Testis (tissue), 3 donors: ENCODE data around the gene LRRC42. TPM values are rescaled to one million over a fixed set of nuclear protein-coding genes. Genes with fewer than 3 reads are reported as not detected.

Experiments
- DNase-seq: peaks from one replicate; pipeline ENCODE4 v3.0.0-alpha.2; 2019
- H3K27ac ChIP-seq, 2 donors: fragments of 200-600 bp; sonication (generic); one replicate each; pipeline ENCODE4 v1.5.1; 2019
- H3K27me3 ChIP-seq: fragments of 200-600 bp; sonication (generic); one replicate; pipeline ENCODE4 v1.5.1; 2019
- H3K36me3 ChIP-seq: fragments of 200-600 bp; sonication (generic); one replicate; pipeline ENCODE4 v1.5.1; 2017; ENCODE audit warnings: low read depth; ENCODE audit errors: missing control alignments
- H3K4me1 ChIP-seq: fragments of 200-600 bp; sonication (generic); one replicate; pipeline ENCODE4 v1.5.1; 2019
- H3K4me3 ChIP-seq, 2 donors: fragments of 200-600 bp; sonication (generic); one replicate each; pipeline ENCODE4 v1.5.1; 2017 to 2019
- H3K9me3 ChIP-seq: fragments of 200-600 bp; sonication (generic); one replicate; pipeline ENCODE4 v1.5.1; 2017
- CTCF ChIP-seq, 3 experiments: fragments of 450-650 bp in 2 of 3; fragments of 200-600 bp in 1 of 3; sonication (generic) in 1 of 3; IDR thresholded peaks; one replicate each; pipeline ENCODE4 v1.5.1; 2016 to 2019; ENCODE audit warnings: antibody characterized with exemption in 3 of 3, mild to moderate bottlenecking in 2 of 3, moderate library complexity in 1 of 3
- POLR2A ChIP-seq: fragments of 450-650 bp; IDR thresholded peaks from one replicate; pipeline ENCODE4 v1.6.1; 2017; ENCODE audit warnings: antibody characterized with exemption, mild to moderate bottlenecking, moderate library complexity
- WGBS, 2 donors: methylation state at CpG; one replicate each; pipeline ENCODE4 v1.1.5; 2018; 5-methylcytosine and 5-hydroxymethylcytosine counted together
- intact Hi-C: fragments of 100-400 bp; cut with DNase I; formaldehyde crosslinking; loops from one replicate; pipeline ENCODE4 v1.15.1; 2023; ENCODE audit warnings: low total_unique reads
- polyA plus RNA-seq: library from polyadenylated mRNA; stranded (reverse); fragments of 350-450 nt; fragmentation: Illumina TruSeq; extraction: RNeasy Lipid Tissue Mini Kit (QIAGEN cat#74804); gene quantifications from one replicate; pipeline ENCODE4 v1.2.3, GENCODE V29; 2014; ENCODE audit warnings: low read depth, low replicate concordance; ENCODE audit not compliant: insufficient read depth
- total RNA-seq, 2 donors: library from RNA; depleted of rRNA; stranded (reverse); fragments of >200 nt; gene quantifications; one replicate each; pipeline ENCODE4 v1.2.3, GENCODE V29; 2016

LRRC42 gene
- total and polyA plus RNA-seq, 3 donors from 2014 or later: 37.8 to 42.8 (median 41.2) TPM

GRCh38 chr1:53982034-53982762 is 36.0 kb downstream of the LRRC42 start:
- Histone ChIP-seq H3K4me3 (peak overlapping the region; percentile 5 to 44), H3K27me3 (no peaks in the 10 kb centered on the region), H3K27ac (peak overlapping the region; percentile 52 to 60), H3K4me1 (peaks cover 12% of the 10 kb centered on the region), H3K9me3 (no peaks in the 10 kb centered on the region), H3K36me3 (no peaks in the 10 kb centered on the region)
- TF ChIP-seq POLR2A: no peak
- no peak for TF ChIP-seq CTCF (IDR thresholded peaks at IDR 0.05)
- DNase-seq: peak; percentile 45
- 37 to 44% methylated on average over 20 of the region's 20 CpGs for WGBS, 2 donors
- intact Hi-C loops: no loop called here

- H3K9me3 ChIP-seq: no peaks in the 10 kb centered on the region
- peaks cover 12% of the 10 kb centered on the region for H3K4me1 ChIP-seq
- TF ChIP-seq CTCF (IDR thresholded peaks at IDR 0.05) (no peak), POLR2A (no peak)
- H3K27ac ChIP-seq: peak overlapping the region in 1 of 2 donors; percentile 52
- peak overlapping the region; percentile 5 to 44 for H3K4me3 ChIP-seq
- WGBS, 2 donors: 22 to 24% methylated on average over 4 of the region's 4 CpGs
- intact Hi-C loops: no loop called here
- DNase-seq: no peak
- H3K36me3 ChIP-seq: no peaks in the 10 kb centered on the region
- H3K27me3 ChIP-seq: no peaks in the 10 kb centered on the region
These were observed 36.6 kb downstream of the LRRC42 start for GRCh38 chr1:53982763-53983104.

GRCh38 chr1:53984726-53985125 is 38.6 kb downstream of the LRRC42 start:
- no peaks in the 10 kb centered on the region for H3K27me3 ChIP-seq
- H3K27ac ChIP-seq: no peak overlapping the region
- H3K36me3 ChIP-seq: no peaks in the 10 kb centered on the region
- no peak overlapping the region for H3K4me3 ChIP-seq
- no peak for TF ChIP-seq POLR2A
- H3K9me3 ChIP-seq: no peaks in the 10 kb centered on the region
- intact Hi-C loops: no loop called here
- H3K4me1 ChIP-seq: peaks cover 12% of the 10 kb centered on the region
- no peak for DNase-seq

- H3K27me3 ChIP-seq: no peaks in the 10 kb centered on the region
- peaks cover 12% of the 10 kb centered on the region for H3K4me1 ChIP-seq
- no peak for DNase-seq
- H3K27ac ChIP-seq: no peak overlapping the region
- no peak overlapping the region for H3K4me3 ChIP-seq
- 82 to 85% methylated on average over 3 of the region's 3 CpGs for WGBS, 2 donors
- H3K36me3 ChIP-seq: no peaks in the 10 kb centered on the region
- TF ChIP-seq CTCF (IDR thresholded peaks at IDR 0.05): no peak
- TF ChIP-seq POLR2A: no peak
- intact Hi-C loops: no loop called here
- H3K9me3 ChIP-seq: no peaks in the 10 kb centered on the region
These were observed 40.3 kb downstream of the LRRC42 start for GRCh38 chr1:53986458-53986857.

GRCh38 chr1:53987880-53988279 is 41.7 kb downstream of the LRRC42 start:
- WGBS, 2 donors: 96% methylated on average over 2 of the region's 2 CpGs
- Histone ChIP-seq H3K36me3 (no peaks in the 10 kb centered on the region), H3K27me3 (no peaks in the 10 kb centered on the region), H3K9me3 (no peaks in the 10 kb centered on the region), H3K4me1 (no peaks in the 10 kb centered on the region), H3K4me3 (no peak overlapping the region), H3K27ac (no peak overlapping the region)
- intact Hi-C loops: no loop called here
- no peak for TF ChIP-seq POLR2A
- TF ChIP-seq CTCF (IDR thresholded peaks at IDR 0.05): no peak
- DNase-seq: no peak
